GM18867 (cell line): ENCODE results near the gene APOL5.
"Not testable (repeated sequence)": the region's sequence is repeated elsewhere in the genome, so short reads cannot be mapped to it uniquely, and the experiment has no call there.

Experiments used
- ATAC-seq: cut with Tn5 transposase; IDR thresholded peaks from one replicate; pipeline ENCODE4 v1.9.1; 2021; ENCODE audit warnings: mild to moderate bottlenecking, moderate library complexity; ENCODE audit not compliant: unreplicated experiment

APOL5 gene, protein sequence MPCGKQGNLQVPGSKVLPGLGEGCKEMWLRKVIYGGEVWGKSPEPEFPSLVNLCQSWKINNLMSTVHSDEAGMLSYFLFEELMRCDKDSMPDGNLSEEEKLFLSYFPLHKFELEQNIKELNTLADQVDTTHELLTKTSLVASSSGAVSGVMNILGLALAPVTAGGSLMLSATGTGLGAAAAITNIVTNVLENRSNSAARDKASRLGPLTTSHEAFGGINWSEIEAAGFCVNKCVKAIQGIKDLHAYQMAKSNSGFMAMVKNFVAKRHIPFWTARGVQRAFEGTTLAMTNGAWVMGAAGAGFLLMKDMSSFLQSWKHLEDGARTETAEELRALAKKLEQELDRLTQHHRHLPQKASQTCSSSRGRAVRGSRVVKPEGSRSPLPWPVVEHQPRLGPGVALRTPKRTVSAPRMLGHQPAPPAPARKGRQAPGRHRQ

DNA sequence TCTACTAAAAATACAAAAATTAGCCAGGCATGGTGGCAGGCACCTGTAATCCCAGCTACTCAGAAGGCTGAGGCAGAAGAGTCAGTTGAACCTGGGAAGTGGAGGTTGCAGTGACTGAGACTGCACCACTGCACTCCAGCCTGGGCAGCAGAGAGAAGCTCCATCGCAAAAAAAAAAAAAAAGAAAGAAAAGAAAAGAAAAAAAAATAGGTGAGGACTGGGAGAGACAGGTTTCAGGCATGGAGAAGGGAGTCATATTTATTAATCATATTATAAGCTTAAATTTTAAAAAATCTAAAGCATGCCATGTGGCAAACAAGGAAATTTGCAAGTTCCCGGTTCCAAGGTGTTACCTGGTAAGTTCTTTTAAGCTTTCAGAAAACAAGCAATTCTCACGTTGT is at the start of gene APOL5:
Gene APOL5, plus strand, starts transcription at position 301 of the 400 bp plus-strand sequence. Its CDS starts 0 bp downstream, at position 301.
- ATAC-seq = no peak

- ATAC-seq = no peak
Observed at GRCh38 chr22:35674335-35674734, 43.3 kb upstream of the APOL5 start.

GRCh38 chr22:35676065-35676464 is 41.6 kb upstream of the APOL5 start:
- not testable (repeated sequence) for ATAC-seq

- no peak for ATAC-seq
Observed at GRCh38 chr22:35677460-35678187, 40.0 kb upstream of the APOL5 start.

DNA sequence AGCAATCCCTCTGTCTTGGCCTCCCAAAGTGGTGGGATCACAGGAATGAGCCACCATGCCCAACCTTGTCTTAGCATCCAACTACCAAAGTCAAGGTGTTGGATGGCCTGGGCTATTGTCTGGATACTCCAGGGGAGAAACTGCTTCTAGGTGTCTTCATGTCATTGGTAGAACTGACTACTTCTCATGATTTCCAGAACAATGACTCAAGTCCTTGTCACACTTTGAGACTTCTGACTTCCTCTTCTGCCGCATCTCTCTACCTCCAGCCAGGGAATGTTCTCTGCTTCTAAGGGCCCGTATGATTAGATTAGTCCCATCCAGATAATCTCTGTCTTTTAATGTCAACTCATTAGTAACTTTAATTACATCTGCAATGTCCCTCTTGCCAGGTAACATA is 38.8 kb upstream of the APOL5 start:
- no peak for ATAC-seq

DNA sequence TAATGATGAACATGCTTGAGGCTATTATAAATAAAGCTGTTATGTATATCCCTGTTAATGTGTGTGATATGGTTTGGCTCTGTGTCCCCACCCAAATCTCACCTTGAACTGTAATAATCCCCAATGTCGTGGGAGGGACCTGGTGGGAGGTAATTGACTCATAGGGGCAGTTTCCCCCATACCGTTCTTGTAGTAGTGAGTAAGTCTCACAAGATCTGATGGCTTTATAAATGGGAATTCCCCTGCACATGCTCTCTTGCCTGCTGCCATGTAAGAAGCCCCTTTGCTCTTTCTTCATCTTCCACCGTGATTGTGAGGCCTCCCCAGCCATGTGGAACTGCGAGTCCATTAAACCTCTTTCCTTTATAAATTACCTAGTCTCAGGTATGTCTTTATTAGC is 38.2 kb upstream of the APOL5 start:
- not testable (repeated sequence) for ATAC-seq

DNA sequence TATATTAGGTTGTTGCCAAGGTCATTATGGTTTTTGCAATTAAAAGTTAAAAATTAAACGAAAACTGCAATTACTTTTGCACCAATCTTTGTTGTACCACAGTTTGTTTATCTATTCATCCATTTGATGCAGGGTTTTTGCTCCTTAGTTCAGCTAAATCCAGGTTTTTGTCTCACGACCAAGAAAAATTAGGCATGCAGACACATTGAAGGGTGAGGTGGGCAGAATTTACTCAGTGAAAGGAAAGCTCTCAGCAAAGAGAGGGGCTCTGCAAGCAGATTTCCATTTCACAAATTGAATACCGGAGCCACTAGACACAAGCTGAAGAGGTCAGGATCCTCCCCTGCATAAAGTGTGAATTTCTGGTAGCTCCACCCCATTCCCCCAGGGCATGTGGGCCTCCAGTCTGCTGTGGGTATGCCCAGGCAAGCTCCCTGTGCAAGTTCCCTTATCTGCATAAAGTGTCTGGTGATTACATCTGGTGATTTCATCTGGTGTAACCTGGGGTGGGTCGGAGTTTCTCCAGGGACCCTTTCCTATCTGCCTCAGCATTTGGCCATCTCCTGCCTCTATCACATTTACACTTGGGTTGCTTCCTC is 36.1 kb upstream of the APOL5 start:
- no peak for ATAC-seq

- no peak for ATAC-seq
Observed at GRCh38 chr22:35683560-35683959, 34.1 kb upstream of the APOL5 start.

DNA sequence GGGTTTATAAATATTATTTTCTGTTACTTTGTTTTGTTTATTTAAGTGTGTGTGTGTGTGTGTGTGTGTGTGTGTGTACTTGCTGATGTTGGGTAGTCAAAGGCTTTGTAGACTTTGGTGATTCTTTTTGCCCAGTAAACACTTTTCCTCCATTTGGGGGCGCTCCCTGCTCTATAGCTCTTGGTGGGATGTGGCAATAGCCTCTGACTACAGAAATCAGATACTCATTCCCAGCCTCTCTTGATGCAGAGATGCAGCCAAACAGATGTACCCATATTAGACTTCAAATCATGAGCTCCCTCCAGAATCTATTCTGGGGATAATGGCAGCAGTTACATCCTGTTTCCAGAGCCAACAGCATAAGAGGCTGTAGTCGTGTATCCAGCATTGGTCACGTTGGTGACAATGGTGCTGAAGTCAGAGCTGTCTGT is 33.4 kb upstream of the APOL5 start:
- ATAC-seq = no peak

GRCh38 chr22:35684732-35685131 is 32.9 kb upstream of the APOL5 start:
- no peak for ATAC-seq

GRCh38 chr22:35685731-35686130 is 31.9 kb upstream of the APOL5 start:
- no peak for ATAC-seq

- no peak for ATAC-seq
Observed at GRCh38 chr22:35686298-35686697, 31.4 kb upstream of the APOL5 start.

DNA sequence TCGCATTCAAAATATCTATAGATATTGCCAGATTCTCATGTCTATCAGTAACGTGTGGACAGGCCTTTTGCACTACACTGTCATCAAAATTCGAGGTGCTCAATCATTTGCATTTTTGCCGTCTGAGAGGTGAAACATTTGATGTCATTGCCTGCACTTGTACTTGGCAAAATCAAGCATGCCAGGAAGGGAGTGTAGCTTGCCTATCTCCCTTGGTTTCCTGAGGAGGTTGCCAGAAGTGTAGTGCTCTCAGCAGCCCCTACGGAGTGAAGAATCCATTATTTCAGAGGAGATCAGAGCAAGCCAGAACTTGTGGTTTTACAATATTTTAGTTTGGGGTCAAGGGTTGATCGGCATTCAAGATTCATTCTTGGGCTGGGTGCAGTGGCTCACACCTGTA is 30.2 kb upstream of the APOL5 start:
- no peak for ATAC-seq

DNA sequence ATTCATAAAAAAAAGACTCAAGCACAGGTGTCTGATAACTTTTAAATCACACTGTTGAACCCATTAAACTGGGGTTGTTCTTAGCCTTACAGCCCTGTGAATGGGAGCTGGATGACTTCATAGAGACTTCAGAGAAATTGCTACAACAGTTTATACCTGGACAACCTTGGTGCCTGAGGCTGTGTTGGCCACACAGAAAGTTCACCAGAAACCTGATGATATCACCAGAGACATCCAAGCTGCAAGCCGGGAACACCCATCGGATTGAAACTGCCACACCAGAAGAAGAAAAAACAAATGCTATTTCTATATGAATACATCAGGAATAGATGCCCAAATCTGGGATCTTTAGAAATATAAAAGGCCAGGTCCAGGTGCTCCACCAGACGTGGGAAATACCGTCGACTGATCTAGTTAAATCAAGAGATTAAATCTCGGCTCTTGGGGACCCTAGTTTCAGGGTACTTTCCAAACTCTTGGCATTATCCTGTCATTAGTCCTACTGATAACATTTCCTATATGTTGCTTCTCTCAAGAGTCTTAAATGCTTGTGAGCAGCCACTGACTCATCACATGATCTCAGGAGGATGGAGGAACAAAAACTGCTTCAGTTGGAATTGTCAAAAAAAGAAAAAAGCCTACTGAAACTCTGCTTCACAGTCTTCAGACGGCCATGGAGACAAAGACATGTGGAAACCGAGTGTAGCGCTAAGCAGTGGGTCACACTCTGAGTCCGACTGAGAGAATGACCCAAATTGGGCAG is 28.6 kb upstream of the APOL5 start:
- no peak for ATAC-seq

DNA sequence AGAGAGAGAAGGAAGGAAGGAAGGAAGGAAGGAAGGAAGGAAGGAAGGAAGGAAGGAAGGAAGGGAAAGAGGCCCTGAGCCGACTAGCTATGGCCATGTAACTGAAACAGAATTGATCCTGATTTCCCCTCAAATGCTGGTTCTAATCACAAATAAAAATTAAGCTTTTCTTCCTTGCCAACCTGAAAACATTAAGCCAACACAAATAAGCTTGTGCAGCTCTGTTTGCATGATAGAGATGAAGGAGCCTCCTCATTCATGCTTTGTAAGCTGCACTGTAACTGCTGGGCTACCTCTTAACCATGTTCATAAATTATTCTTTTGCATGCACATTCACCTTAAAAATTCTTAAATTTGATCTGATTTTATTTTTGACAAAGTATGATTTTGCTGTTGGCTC is 27.7 kb upstream of the APOL5 start:
- no peak for ATAC-seq

- no peak for ATAC-seq
Observed at GRCh38 chr22:35695202-35695601, 22.5 kb upstream of the APOL5 start.

GRCh38 chr22:35697142-35697541 is 20.5 kb upstream of the APOL5 start:
- ATAC-seq = no peak

DNA sequence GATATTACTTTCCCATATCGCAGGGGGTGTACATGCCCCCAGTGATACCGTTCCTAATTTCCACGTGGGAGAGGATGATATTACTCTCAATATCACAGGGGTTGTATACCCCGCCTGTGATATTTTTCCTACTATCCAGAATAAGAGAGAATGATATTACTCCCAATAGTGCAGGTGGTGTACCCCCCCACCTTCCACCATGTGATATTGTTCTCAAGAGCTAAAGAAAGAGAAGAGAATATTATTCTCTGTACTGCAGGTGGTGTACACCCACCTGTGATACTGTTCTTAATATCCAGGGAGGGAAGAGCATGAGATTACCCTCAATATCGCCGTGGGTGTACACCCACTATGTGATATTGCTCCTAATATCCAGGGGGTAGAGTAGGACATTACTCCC is 17.8 kb upstream of the APOL5 start:
- not testable (repeated sequence) for ATAC-seq

GRCh38 chr22:35703861-35704584 is 13.6 kb upstream of the APOL5 start:
- ATAC-seq = no peak

GRCh38 chr22:35705141-35705540 is 12.5 kb upstream of the APOL5 start:
- ATAC-seq = no peak
